ENCODE data around the gene DGCR6L. TPM values are rescaled to one million over a fixed set of nuclear protein-coding genes. Genes with fewer than 3 reads are reported as not detected.
"Not testable (repeated sequence)": the region's sequence is repeated elsewhere in the genome, so short reads cannot be mapped to it uniquely, and the experiment has no call there.

DGCR6L gene
- total RNA-seq, 2 experiments from 2014 or later: 45.0 to 46.6 TPM

DNA sequence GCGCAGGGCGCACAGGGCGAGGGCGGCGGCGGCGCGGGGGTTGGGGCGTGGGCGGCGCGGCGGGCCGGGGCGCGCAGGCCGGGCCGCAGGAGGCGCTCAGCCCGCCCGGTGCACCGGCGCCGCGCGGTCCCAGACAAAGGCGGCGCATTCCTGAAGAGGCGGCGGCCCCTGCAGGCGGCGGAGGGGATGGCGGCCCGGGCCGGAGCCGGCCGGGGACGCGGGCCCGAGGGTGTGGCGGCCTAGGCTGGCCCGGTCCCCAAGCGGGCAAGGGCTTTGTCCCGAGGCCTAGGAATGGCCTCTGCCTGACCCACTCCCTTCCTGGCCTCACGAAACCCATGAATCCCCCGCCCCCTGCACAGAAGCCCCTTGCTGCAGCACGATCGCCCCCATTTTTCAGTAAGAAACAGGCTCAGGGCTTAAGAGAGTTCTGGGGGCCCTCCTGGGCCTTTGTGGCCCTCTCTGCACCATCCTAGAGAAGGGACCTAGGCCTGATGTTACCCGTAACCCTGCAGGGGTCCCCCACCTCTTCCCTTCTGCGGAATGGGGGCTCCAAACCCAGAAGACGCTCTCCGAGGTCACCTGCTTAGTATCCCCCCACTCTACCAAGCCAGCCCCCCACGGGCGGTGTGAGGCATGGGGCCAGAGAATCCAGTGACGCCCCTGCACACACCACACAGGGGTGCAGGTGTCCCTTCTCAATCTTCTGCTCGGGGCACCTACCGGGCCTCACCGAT, 51.4 kb downstream of the DGCR6L start, which contains the start of gene RTN4R:
RTN4R (minus strand) TSS at position 40 of the 734 bp plus-strand sequence. CDS start 226 bp downstream, outside the sequence.
- ATAC-seq (peak; percentile 90), DNase-seq (peak; percentile 68)
- peaks cover 8% of the 10 kb centered on the region for H3K27me3 Mint-ChIP-seq
- no peak within 1 kb of the TSS for H3K27ac Mint-ChIP-seq
- H3K4me1 Mint-ChIP-seq: no peaks in the 10 kb centered on the region
- CTCF ChIA-PET: interaction anchor here (1.0 to 1.4 kb wide), 3 partner anchors 70 to 111 kb away, joined by 3 to 4 read pairs (median 3); no protein-coding TSS in a partner anchor
- H3K9me3 Mint-ChIP-seq (ENCODE audit: low read depth): no peaks in the 10 kb centered on the region
- no peaks in the 10 kb centered on the region for H3K36me3 Mint-ChIP-seq
- no peak within 1 kb of the TSS for H3K4me3 Mint-ChIP-seq

DNA sequence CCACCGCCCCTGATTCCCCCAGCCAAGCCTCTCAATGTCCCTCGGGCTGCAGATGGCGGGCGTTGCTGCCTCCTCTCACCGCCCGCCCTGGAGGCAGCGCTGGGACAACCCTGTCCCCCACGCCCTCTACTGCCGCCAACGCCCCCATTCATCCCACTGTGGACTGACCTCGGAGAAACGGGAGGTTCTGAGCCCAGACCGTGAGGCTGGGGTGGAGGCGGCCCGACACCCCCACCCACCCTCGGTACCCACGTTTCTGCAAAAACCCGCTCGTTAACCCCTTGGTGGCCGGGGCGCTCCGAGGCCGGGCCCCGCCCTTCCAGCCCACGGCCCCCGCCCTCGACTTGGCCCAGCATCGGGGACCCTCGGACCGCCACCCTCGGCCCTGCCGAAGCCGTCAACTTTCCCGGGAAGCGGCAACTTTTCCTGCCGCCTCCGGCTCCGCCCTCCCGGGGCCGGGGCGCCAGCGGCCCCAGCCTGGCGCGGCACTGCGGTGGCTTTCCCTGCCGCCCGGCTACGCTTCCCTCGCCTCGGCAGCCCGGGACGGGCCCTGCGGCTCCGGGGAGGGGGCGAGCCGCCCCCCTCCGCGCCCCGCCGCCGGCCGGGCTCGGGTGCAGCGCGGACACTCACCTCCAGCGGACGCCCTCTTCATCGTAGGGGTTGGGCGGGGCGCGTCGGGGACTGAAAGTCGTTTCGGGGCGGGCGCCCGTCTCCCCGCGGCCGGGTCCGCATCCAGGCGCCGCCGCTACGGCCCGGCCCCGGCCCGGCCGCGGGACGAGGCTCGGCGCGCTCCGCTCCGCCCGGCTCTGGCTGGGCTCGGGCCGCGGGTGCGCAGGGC, 52.2 kb downstream of the DGCR6L start:
- ATAC-seq (no peak), DNase-seq (no peak)
- CTCF ChIA-PET: no interaction called here
- H3K27me3 Mint-ChIP-seq: peaks cover 8% of the 10 kb centered on the region
- H3K27ac Mint-ChIP-seq: no peak overlapping the region
- H3K9me3 Mint-ChIP-seq (ENCODE audit: low read depth): no peaks in the 10 kb centered on the region
- no peaks in the 10 kb centered on the region for H3K4me1 Mint-ChIP-seq
- H3K4me3 Mint-ChIP-seq: no peak overlapping the region
- no peaks in the 10 kb centered on the region for H3K36me3 Mint-ChIP-seq

- H3K27ac Mint-ChIP-seq; H3K27me3 Mint-ChIP-seq; ATAC-seq; H3K4me1 Mint-ChIP-seq; H3K9me3 Mint-ChIP-seq (ENCODE audit: low read depth); H3K4me3 Mint-ChIP-seq; DNase-seq; CTCF ChIA-PET; H3K36me3 Mint-ChIP-seq: not testable (repeated sequence)
Observed at GRCh38 chr22:20266667-20267440, 53.0 kb downstream of the DGCR6L start.

DNA sequence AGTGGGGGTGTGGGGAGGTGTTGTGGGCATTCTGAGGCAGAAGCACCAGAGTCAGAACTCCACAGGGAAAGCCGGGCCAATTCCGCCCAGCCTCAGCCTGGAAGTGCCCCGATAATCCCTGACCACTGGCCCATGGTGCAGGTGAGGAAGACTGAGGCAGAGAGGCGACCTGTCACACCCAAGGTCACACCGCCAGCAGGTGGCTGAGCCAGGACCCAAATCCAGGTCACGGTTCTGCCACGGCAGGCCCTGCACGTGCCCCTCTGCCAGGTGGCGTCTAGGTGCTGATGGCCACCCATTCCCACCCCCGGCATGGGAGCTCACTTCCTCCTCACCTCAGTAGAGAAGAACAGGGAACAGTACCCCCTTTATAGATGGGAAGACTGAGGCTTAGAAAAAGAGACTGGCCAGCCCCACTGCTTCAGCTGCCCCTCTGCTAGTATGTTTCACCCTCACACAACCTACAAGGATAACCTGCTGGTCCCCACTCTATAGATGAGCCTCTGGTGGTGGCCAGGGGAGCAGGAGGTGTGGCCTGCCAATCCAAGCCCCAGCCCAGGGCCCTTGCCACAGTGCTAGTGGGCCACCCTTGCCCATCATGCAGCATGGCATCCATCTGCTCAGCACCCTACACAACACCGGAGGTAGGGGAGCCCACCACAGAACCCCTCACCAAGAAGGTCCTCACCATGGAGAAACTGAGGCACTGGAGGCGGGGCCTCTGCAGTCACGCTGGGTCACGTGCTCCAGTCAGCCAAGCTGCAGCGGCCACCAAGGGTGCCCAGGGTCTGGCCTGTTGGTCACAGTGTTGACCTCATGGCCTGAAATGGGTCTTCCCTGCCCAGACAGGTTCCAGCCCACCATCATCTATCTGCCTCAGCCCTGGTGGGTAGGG, 53.8 kb downstream of the DGCR6L start:
- CTCF ChIA-PET; H3K9me3 Mint-ChIP-seq (ENCODE audit: low read depth); H3K4me1 Mint-ChIP-seq; H3K27ac Mint-ChIP-seq; H3K36me3 Mint-ChIP-seq; H3K4me3 Mint-ChIP-seq; DNase-seq; ATAC-seq; H3K27me3 Mint-ChIP-seq: not testable (repeated sequence)

GRCh38 chr22:20264614-20265452, 55.0 kb downstream of the DGCR6L start:
- Mint-ChIP-seq H3K4me1 (no peaks in the 10 kb centered on the region), H3K27me3 (peaks cover 8% of the 10 kb centered on the region), H3K27ac (no peak overlapping the region), H3K4me3 (no peak overlapping the region), H3K9me3 (ENCODE audit: low read depth) (no peaks in the 10 kb centered on the region), H3K36me3 (no peaks in the 10 kb centered on the region)
- no peak for ATAC-seq
- no peak for DNase-seq
- CTCF ChIA-PET: no interaction called here

Other genes with a start within 250 kb of the DGCR6L start
- gene DGCR8, start 239.8 kb downstream of the DGCR6L start, total RNA-seq: 10 to 100 TPM; 70.4 to 71.9 TPM
- 100 to 1,000 TPM; 318 to 345 TPM for gene RANBP1, start 204.0 kb downstream of the DGCR6L start, total RNA-seq
- gene TRMT2A, start 202.8 kb downstream of the DGCR6L start, total RNA-seq: 100 to 1,000 TPM in 1 of 2 experiments, 10 to 100 TPM in 1; 98.1 to 140 TPM
- 10 to 100 TPM; 57.9 to 66.3 TPM for gene ZDHHC8, start 188.3 kb downstream of the DGCR6L start, total RNA-seq
- gene CCDC188, start 169.0 kb downstream of the DGCR6L start, total RNA-seq: not detected
- gene RTN4R, start 51.7 kb downstream of the DGCR6L start, total RNA-seq: 1 to 10 TPM; 1.4 to 2.5 TPM
- 10 to 100 TPM in 1 of 2 experiments, 1 to 10 TPM in 1; 10.0 to 10.9 TPM for gene ZNF74, start 74.1 kb upstream of the DGCR6L start, total RNA-seq
- 1 to 10 TPM in 1 of 2 experiments, under 1 TPM in 1; 0.54 to 1.1 TPM for gene SCARF2, start 117.8 kb upstream of the DGCR6L start, total RNA-seq
- 10 to 100 TPM; 27.5 to 31.7 TPM for gene KLHL22, start 175.7 kb upstream of the DGCR6L start, total RNA-seq
- 100 to 1,000 TPM; 145 to 179 TPM for gene MED15, start 187.6 kb upstream of the DGCR6L start, total RNA-seq

All from activated CD8-positive, alpha-beta memory T cell treated with anti-CD3 and anti-CD28 coated beads, Interleukin-2, amount 10 ng/mL, durations not matched to agents 7 days and 5 days (primary cell).